ENCODE results near the gene MRPL20.
"Not testable (repeated sequence)": the region's sequence is repeated elsewhere in the genome, so short reads cannot be mapped to it uniquely, and the experiment has no call there.

The MRPL20 gene

GRCh38 chr1:1437033-1437903 lies 30.2 kb upstream of the MRPL20 start:
- DNase-seq = no peak

- DNase-seq = no peak
Measured at GRCh38 chr1:1436630-1437032, 29.5 kb upstream of the MRPL20 start.

- no peak for DNase-seq
Measured at GRCh38 chr1:1435911-1436629, 29.0 kb upstream of the MRPL20 start.

- peak; percentile 42 to 49 for DNase-seq
Measured at GRCh38 chr1:1435106-1435903, 28.2 kb upstream of the MRPL20 start, which contains the start of gene VWA1. Gene VWA1 (plus strand): TSS chr1:1435690. CDS start chr1:1435749, 59 bp downstream.

- no peak for DNase-seq
Measured at GRCh38 chr1:1434824-1435105, 27.7 kb upstream of the MRPL20 start.

GRCh38 chr1:1434131-1434823 lies 27.2 kb upstream of the MRPL20 start:
- DNase-seq = peak in 1 of 2 experiments; percentile 43

GRCh38 chr1:1433804-1434130 lies 26.7 kb upstream of the MRPL20 start:
- no peak for DNase-seq

- DNase-seq = no peak
Measured at GRCh38 chr1:1432951-1433803, 26.1 kb upstream of the MRPL20 start.

- no peak for DNase-seq
Measured at GRCh38 chr1:1432274-1432950, 25.3 kb upstream of the MRPL20 start.

- no peak for DNase-seq
Measured at GRCh38 chr1:1431845-1432273, 24.8 kb upstream of the MRPL20 start.

GRCh38 chr1:1430992-1431844 lies 24.1 kb upstream of the MRPL20 start:
- no peak for DNase-seq

- no peak for DNase-seq
Measured at GRCh38 chr1:1430114-1430982, 23.3 kb upstream of the MRPL20 start.

- no peak for DNase-seq
Measured at GRCh38 chr1:1429671-1430073, 22.6 kb upstream of the MRPL20 start.

GRCh38 chr1:1428967-1429366 lies 21.9 kb upstream of the MRPL20 start:
- DNase-seq = not testable (repeated sequence)

GRCh38 chr1:1428174-1428573 lies 21.1 kb upstream of the MRPL20 start:
- no peak for DNase-seq

- DNase-seq = no peak
Measured at GRCh38 chr1:1427820-1428148, 20.7 kb upstream of the MRPL20 start.

- no peak for DNase-seq
Measured at GRCh38 chr1:1427106-1427819, 20.2 kb upstream of the MRPL20 start.

GRCh38 chr1:1426496-1427105 lies 19.5 kb upstream of the MRPL20 start:
- DNase-seq = no peak
